Urothelium cell line (cell line): Measurements from ENCODE around the gene SCUBE3.

Source experiments
- DNase-seq: peaks from one replicate; pipeline ENCODE4 v3.0.0; 2011; ENCODE audit warnings: low spot score, mixed read lengths
- FAIRE-seq: peaks from 2 replicates; lab custom pipeline; 2011; peaks lifted over from hg19 to GRCh38; lab: Jason Lieb, UNC

Gene SCUBE3

GRCh38 chr6:35264550-35265274, 51.0 kb downstream of the SCUBE3 start:
- FAIRE-seq (no peak), DNase-seq (no peak)

GRCh38 chr6:35265523-35265922, 51.8 kb downstream of the SCUBE3 start:
- FAIRE-seq (no peak), DNase-seq (no peak)

GRCh38 chr6:35267446-35267845, 53.7 kb downstream of the SCUBE3 start:
- DNase-seq (no peak), FAIRE-seq (no peak)

GRCh38 chr6:35267897-35268296, 54.1 kb downstream of the SCUBE3 start:
- no peak for FAIRE-seq

GRCh38 chr6:35272005-35272404, 58.2 kb downstream of the SCUBE3 start:
- FAIRE-seq, result no peak

More at GRCh38 chr6:35267897-35268296, 54.1 kb downstream of the SCUBE3 start:
- no peak for DNase-seq

GRCh38 chr6:35273822-35274559, 60.2 kb downstream of the SCUBE3 start:
- FAIRE-seq, result no peak

More at GRCh38 chr6:35272005-35272404, 58.2 kb downstream of the SCUBE3 start:
- no peak for DNase-seq

GRCh38 chr6:35275744-35276260, 62.0 kb downstream of the SCUBE3 start:
- DNase-seq (no peak), FAIRE-seq (no peak)

More at GRCh38 chr6:35273822-35274559, 60.2 kb downstream of the SCUBE3 start:
- DNase-seq, result no peak

GRCh38 chr6:35278708-35279107, 65.0 kb downstream of the SCUBE3 start:
- no peak for FAIRE-seq

GRCh38 chr6:35280903-35281302, 67.1 kb downstream of the SCUBE3 start:
- no peak for DNase-seq
- no peak for FAIRE-seq

More at GRCh38 chr6:35278708-35279107, 65.0 kb downstream of the SCUBE3 start:
- no peak for DNase-seq

GRCh38 chr6:35282472-35282871, 68.7 kb downstream of the SCUBE3 start:
- no peak for DNase-seq
- no peak for FAIRE-seq

- no peak for FAIRE-seq
Measured at GRCh38 chr6:35283361-35283760, 69.6 kb downstream of the SCUBE3 start.

GRCh38 chr6:35287671-35288396, 74.1 kb downstream of the SCUBE3 start:
- FAIRE-seq (no peak), DNase-seq (no peak)

More at GRCh38 chr6:35283361-35283760, 69.6 kb downstream of the SCUBE3 start:
- DNase-seq, result no peak

GRCh38 chr6:35288834-35289233, 75.1 kb downstream of the SCUBE3 start:
- FAIRE-seq (no peak), DNase-seq (no peak)

- FAIRE-seq, result no peak
Measured at GRCh38 chr6:35291491-35291890, 77.7 kb downstream of the SCUBE3 start.

GRCh38 chr6:35292494-35292893, 78.7 kb downstream of the SCUBE3 start:
- DNase-seq (no peak), FAIRE-seq (no peak)

More at GRCh38 chr6:35291491-35291890, 77.7 kb downstream of the SCUBE3 start:
- no peak for DNase-seq

GRCh38 chr6:35293681-35294080, 79.9 kb downstream of the SCUBE3 start:
- FAIRE-seq (no peak), DNase-seq (no peak)

- DNase-seq (peak; percentile 78), FAIRE-seq (peak; percentile 73)
Measured at GRCh38 chr6:35294308-35294945, 80.7 kb downstream of the SCUBE3 start.

GRCh38 chr6:35295036-35295435, 81.3 kb downstream of the SCUBE3 start:
- DNase-seq (no peak), FAIRE-seq (no peak)

- DNase-seq, result no peak
- no peak for FAIRE-seq
Measured at GRCh38 chr6:35295521-35296315, 82.0 kb downstream of the SCUBE3 start.
